ENCODE data around the gene LRRC63.

The LRRC63 gene

GRCh38 chr13:46297361-46297811 is 85.7 kb downstream of the LRRC63 start:
- TF ChIP-seq CTCF (IDR thresholded peaks at IDR 0.05; ENCODE audit: extremely low read depth, insufficient read depth, missing control alignments): no peak
- in situ Hi-C loops (cut with MboI; ENCODE audit: low pct_unique_long_range_greater_than_20kb, low sequenced_read_pairs, unreplicated experiment): no loop called here
- DNase-seq (ENCODE audit: low spot score): no peak

DNA sequence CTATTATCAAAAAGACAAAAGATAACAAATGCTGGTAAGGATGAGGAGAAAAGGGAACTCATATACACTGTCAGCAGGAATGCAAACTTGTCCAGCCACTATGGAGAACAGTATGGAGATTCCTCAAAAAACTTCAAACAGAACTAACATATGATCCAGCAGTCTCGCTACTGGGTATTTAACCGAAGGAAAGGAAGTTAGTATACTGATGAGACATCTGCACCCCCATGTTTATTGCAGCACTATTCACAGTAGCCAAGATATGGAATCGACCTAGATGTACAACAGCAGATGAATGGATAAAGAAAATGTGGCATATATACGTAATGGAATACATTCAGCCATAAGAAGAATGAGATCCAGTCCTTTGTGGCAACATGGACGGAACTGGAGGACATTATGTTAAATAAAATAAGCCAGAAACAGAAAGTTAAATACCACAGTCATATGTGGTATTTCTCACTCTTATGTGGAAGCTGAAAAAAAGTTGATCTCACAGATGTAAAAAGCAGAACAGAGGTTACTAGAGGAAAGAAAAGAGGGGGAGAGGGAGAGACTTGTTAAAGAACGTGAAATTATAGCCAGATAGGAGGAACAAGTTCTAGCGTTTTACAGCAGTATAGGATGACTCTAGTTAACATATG is 92.1 kb downstream of the LRRC63 start:
- in situ Hi-C loops (cut with MboI; ENCODE audit: low pct_unique_long_range_greater_than_20kb, low sequenced_read_pairs, unreplicated experiment): no loop called here
- TF ChIP-seq CTCF (IDR thresholded peaks at IDR 0.05; ENCODE audit: extremely low read depth, insufficient read depth, missing control alignments): no peak

GRCh38 chr13:46304546-46304945 is 92.8 kb downstream of the LRRC63 start:
- in situ Hi-C loops (cut with MboI; ENCODE audit: low pct_unique_long_range_greater_than_20kb, low sequenced_read_pairs, unreplicated experiment): no loop called here
- no peak for DNase-seq (ENCODE audit: low spot score)
- TF ChIP-seq CTCF (IDR thresholded peaks at IDR 0.05; ENCODE audit: extremely low read depth, insufficient read depth, missing control alignments): no peak

More for the DNA sequence above, 92.1 kb downstream of the LRRC63 start:
- DNase-seq (ENCODE audit: low spot score): no peak

- TF ChIP-seq CTCF (IDR thresholded peaks at IDR 0.05; ENCODE audit: extremely low read depth, insufficient read depth, missing control alignments): no peak
- in situ Hi-C loops (cut with MboI; ENCODE audit: low pct_unique_long_range_greater_than_20kb, low sequenced_read_pairs, unreplicated experiment): no loop called here
- no peak for DNase-seq (ENCODE audit: low spot score)
Observed at GRCh38 chr13:46307554-46307953, 95.8 kb downstream of the LRRC63 start.

- in situ Hi-C loops (cut with MboI; ENCODE audit: low pct_unique_long_range_greater_than_20kb, low sequenced_read_pairs, unreplicated experiment): no loop called here
- TF ChIP-seq CTCF (IDR thresholded peaks at IDR 0.05; ENCODE audit: extremely low read depth, insufficient read depth, missing control alignments): no peak
- DNase-seq (ENCODE audit: low spot score): no peak
Observed at GRCh38 chr13:46310066-46310465, 98.3 kb downstream of the LRRC63 start.

- no peak for DNase-seq (ENCODE audit: low spot score)
- in situ Hi-C loops (cut with MboI; ENCODE audit: low pct_unique_long_range_greater_than_20kb, low sequenced_read_pairs, unreplicated experiment): no loop called here
- TF ChIP-seq CTCF (IDR thresholded peaks at IDR 0.05; ENCODE audit: extremely low read depth, insufficient read depth, missing control alignments): no peak
Observed at GRCh38 chr13:46311217-46311616, 99.5 kb downstream of the LRRC63 start.
